Activated naive CD8-positive, alpha-beta T cell treated with anti-CD3 and anti-CD28 coated beads, Interleukin-2, amount 10 ng/mL, durations not matched to agents 7 days and 5 days (primary cell): Measurements from ENCODE around the gene CSHL1. TPM values are rescaled to one million over a fixed set of nuclear protein-coding genes. Genes with fewer than 3 reads are reported as not detected.
"Not testable (repeated sequence)": the region's sequence is repeated elsewhere in the genome, so short reads cannot be mapped to it uniquely, and the experiment has no call there.

Experiments used
- ATAC-seq: fragments of 150-1000 bp; cut with Tn5 transposase; one replicate; pipeline ENCODE4 v1.10.0; 2021; ENCODE audit warnings: low read depth, moderate library complexity
- POLR2A ChIA-PET: fragments of 350-600 bp; sonication (Branson Sonifier 250); formaldehyde crosslinking; loops from one replicate; lab custom pipeline; 2021; ENCODE audit warnings: antibody characterized with exemption; lab: Charles Lee
- DNase-seq: peaks from one replicate; pipeline ENCODE4 v3.0.0; 2021
- H3K27ac Mint-ChIP-seq: one replicate; pipeline ENCODE4 v1.8.0; 2022; ENCODE audit warnings: mild to moderate bottlenecking, mixed read lengths
- H3K27me3 Mint-ChIP-seq: one replicate; pipeline ENCODE4 v1.8.0; 2022; ENCODE audit warnings: mild to moderate bottlenecking, moderate library complexity, mixed read lengths
- H3K36me3 Mint-ChIP-seq: one replicate; pipeline ENCODE4 v1.8.0; 2021; ENCODE audit warnings: mild to moderate bottlenecking, mixed read lengths
- H3K4me1 Mint-ChIP-seq: one replicate; pipeline ENCODE4 v1.8.0; 2021; ENCODE audit warnings: mixed read lengths
- H3K4me3 Mint-ChIP-seq: one replicate; pipeline ENCODE4 v1.8.0; 2022; ENCODE audit warnings: mild to moderate bottlenecking, moderate library complexity, mixed read lengths
- H3K9me3 Mint-ChIP-seq: one replicate; pipeline ENCODE4 v1.8.0; 2021; ENCODE audit warnings: mixed read lengths
- total RNA-seq, 2 experiments: library from RNA; stranded (reverse); gene quantifications; one replicate each; pipeline ENCODE4 v1.2.3, GENCODE V29; 2021

The CSHL1 gene
- total RNA-seq, 2 experiments from 2014 or later: not detected

DNA sequence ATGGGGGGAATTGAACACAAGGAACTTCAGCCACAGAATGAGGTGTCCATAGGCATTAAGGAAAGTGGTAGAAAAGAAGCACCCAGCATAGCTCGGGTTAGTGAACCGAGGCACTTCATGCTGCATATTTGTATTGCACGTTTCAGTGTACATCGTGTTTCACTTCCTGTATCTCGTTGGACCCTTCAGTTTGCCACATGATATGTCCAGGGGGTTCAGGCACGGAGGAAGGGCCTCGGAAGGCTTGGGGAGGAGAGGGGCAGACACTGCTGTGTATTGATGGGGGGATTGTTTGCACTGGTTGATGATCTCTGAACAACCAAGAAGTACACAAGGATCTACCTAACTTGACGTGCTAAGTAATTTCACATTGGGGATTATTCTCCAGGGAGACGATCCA is 11.3 kb upstream of the CSHL1 start:
- POLR2A ChIA-PET, H3K4me3 Mint-ChIP-seq, H3K36me3 Mint-ChIP-seq, H3K27ac Mint-ChIP-seq, ATAC-seq, H3K4me1 Mint-ChIP-seq, DNase-seq, H3K9me3 Mint-ChIP-seq: not testable (repeated sequence)
- H3K27me3 Mint-ChIP-seq: peaks cover 11% of the 10 kb centered on the region

DNA sequence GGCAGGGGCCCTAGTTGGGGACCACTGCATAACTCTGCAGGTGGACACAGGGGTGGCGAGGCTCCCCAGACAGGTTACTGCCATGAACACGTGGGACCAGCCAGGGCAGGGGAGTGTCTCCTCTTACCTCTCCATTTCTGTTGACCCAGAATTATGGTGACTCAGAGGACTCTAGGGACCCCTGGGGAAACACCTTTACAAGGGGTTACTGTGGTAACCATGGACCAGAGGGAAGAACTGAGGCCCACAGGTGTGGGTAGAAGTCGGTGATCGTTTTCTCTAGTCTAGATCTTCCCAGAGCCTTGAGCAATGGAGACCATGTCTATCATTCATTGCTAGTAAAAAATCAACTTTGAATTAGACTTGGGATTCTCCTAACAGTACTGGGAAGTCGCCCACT is 9.7 kb upstream of the CSHL1 start:
- H3K36me3 Mint-ChIP-seq, H3K4me1 Mint-ChIP-seq, POLR2A ChIA-PET, H3K27ac Mint-ChIP-seq, ATAC-seq, H3K9me3 Mint-ChIP-seq, DNase-seq, H3K4me3 Mint-ChIP-seq: not testable (repeated sequence)
- peaks cover 11% of the 10 kb centered on the region for H3K27me3 Mint-ChIP-seq

DNA sequence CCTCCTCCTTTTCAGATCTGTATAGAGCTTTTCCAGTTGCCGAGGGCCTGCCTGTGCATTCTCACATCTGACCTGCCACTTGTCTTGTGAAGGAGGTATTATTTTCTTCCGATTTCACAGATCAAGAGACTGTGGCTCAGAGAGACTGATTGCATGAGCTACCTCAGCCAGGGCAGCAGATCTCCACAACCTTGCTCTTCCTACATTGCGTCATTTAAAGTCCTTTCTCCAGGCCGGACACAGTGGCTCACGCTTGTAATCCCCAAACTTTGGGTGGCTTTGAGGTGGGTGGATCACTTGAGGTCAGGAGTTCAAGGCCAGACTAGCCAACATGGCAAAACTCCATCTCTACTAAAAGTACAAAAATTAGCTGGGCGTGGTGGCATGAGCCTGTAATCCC is 9.0 kb upstream of the CSHL1 start:
- H3K27ac Mint-ChIP-seq, DNase-seq, H3K4me3 Mint-ChIP-seq: not testable (repeated sequence)

DNA sequence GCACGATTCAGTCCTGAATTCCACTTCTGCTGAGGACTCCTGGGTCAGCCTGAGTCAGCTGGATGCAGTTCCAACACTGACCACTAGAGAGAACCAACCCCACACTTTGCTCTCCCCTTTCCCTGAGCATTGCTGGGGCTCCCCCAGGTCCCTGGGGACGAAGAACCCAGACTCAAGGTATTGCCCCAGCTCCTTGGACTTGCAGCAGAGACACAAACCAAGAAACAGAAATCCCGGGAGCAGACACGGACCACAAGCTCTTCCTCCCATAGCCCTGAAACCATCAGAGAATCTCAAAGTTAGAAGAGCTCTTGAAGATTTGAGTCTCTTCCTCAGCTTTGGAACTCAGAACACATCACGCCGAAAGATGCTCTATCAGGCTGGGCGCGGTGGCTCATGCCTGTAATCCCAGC is 8.3 kb upstream of the CSHL1 start:
- ATAC-seq (peak; percentile 91), DNase-seq (peak; percentile 64)
- POLR2A ChIA-PET: interaction anchor here (0.8 to 2.5 kb wide), 4 partner anchors 27 to 214 kb away, joined by 3 to 9 read pairs (median 6); no protein-coding TSS in a partner anchor
- no peak overlapping the region for H3K27ac Mint-ChIP-seq
- no peaks in the 10 kb centered on the region for H3K9me3 Mint-ChIP-seq
- H3K27me3 Mint-ChIP-seq: peaks cover 8% of the 10 kb centered on the region
- peaks cover 5% of the 10 kb centered on the region for H3K4me1 Mint-ChIP-seq
- no peak overlapping the region for H3K4me3 Mint-ChIP-seq
- no peaks in the 10 kb centered on the region for H3K36me3 Mint-ChIP-seq

More for the DNA sequence above, 9.0 kb upstream of the CSHL1 start:
- H3K9me3 Mint-ChIP-seq, ATAC-seq, H3K4me1 Mint-ChIP-seq, H3K36me3 Mint-ChIP-seq: not testable (repeated sequence)
- H3K27me3 Mint-ChIP-seq: peaks cover 11% of the 10 kb centered on the region
- POLR2A ChIA-PET: interaction anchor here (0.8 to 2.5 kb wide), 3 partner anchors 26 to 107 kb away, joined by 3 to 9 read pairs (median 8); no protein-coding TSS in a partner anchor

DNA sequence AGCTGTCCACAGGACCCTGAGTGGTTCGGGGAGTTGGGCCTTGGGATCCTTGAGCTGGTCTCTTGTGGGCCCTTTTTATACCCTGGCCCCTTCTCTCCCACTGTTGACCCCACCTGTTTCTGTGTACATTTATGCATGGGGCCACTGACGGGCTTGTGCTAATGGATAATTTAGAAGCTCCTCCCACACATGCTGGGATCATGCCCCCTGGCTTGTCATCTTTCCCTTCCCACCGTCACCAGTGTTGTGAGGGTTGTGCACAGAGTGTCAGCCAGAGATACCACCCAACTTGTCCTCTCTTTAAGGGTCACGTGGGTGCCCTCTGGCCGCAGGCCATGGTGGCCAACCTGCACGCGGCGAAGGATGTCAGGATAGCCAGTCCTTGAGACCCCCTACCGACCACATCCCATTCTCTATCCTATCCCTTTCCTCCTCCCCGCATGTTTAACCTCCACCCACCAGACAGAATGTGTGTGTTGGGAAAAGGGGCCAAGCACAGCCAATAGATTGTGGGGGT is 7.8 kb upstream of the CSHL1 start, which contains the start of gene GH1:
GH1 (minus strand) TSS at position 51 of the 517 bp plus-strand sequence. CDS start 63 bp downstream, outside the sequence.
- H3K36me3 Mint-ChIP-seq, H3K4me1 Mint-ChIP-seq, DNase-seq, H3K27ac Mint-ChIP-seq, H3K9me3 Mint-ChIP-seq, H3K4me3 Mint-ChIP-seq, H3K27me3 Mint-ChIP-seq, ATAC-seq: not testable (repeated sequence)
- POLR2A ChIA-PET: interaction anchor here (1.0 to 2.5 kb wide), 3 partner anchors 28 to 215 kb away, joined by 3 to 9 read pairs (median 8); no protein-coding TSS in a partner anchor

DNA sequence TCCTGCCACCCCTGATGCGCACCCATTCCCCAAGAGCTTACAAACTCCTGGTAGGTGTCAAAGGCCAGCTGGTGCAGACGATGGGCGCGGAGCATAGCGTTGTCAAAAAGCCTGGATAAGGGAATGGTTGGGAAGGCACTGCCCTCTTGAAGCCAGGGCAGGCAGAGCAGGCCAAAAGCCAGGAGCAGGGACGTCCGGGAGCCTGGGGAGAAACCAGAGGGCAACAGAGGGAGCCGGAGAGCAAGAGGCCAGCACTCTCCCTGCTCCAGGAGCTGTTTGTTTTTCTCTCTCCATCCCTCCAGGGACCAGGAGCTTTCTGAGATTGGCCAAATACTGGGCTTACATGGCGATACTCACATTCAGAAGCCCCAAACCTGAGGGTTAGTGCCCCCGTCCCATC is 7.2 kb upstream of the CSHL1 start:
- peaks cover 8% of the 10 kb centered on the region for H3K27me3 Mint-ChIP-seq
- ATAC-seq (no peak), DNase-seq (no peak)
- H3K36me3 Mint-ChIP-seq: no peaks in the 10 kb centered on the region
- H3K4me1 Mint-ChIP-seq: peaks cover 5% of the 10 kb centered on the region
- no peak overlapping the region for H3K27ac Mint-ChIP-seq
- H3K4me3 Mint-ChIP-seq: no peak overlapping the region
- POLR2A ChIA-PET: interaction anchor here (2.1 to 2.5 kb wide), 2 partner anchors 28 to 72 kb away, joined by 8 to 9 read pairs; no protein-coding TSS in a partner anchor
- no peaks in the 10 kb centered on the region for H3K9me3 Mint-ChIP-seq

DNA sequence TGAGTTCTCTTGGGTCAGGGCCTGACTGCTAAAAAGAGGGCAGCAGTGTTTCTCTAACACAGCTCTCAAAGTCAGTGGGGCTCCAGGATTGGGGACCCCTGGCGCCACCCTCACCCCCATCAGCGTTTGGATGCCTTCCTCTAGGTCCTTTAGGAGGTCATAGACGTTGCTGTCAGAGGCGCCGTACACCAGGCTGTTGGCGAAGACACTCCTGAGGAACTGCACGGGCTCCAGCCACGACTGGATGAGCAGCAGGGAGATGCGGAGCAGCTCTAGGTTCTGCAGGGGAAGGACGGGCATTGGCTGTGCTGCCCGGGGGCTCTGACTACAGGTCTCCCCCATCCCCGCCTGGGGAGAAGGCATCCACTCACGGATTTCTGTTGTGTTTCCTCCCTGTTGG is 6.6 kb upstream of the CSHL1 start:
- Mint-ChIP-seq H3K4me1 (peaks cover 5% of the 10 kb centered on the region), H3K27me3 (peaks cover 13% of the 10 kb centered on the region)
- POLR2A ChIA-PET: interaction anchor here (2.5 kb wide), 1 partner anchor 73 kb away, joined by 8 read pairs; no protein-coding TSS in a partner anchor

DNA sequence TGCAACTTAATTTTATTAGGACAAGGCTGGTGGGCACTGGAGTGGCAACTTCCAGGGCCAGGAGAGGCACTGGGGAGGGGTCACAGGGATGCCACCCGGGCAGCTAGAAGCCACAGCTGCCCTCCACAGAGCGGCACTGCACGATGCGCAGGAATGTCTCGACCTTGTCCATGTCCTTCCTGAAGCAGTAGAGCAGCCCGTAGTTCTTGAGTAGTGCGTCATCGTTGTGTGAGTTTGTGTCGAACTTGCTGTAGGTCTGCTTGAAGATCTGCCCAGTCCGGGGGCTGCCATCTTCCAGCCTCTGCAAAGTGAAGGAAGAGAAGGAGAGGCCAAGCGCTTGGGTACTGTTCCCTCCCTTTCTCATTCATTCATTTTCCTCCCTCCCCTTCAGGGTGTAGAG is 6.1 kb upstream of the CSHL1 start:
- H3K4me3 Mint-ChIP-seq, ATAC-seq, H3K4me1 Mint-ChIP-seq, DNase-seq, H3K9me3 Mint-ChIP-seq, POLR2A ChIA-PET, H3K36me3 Mint-ChIP-seq, H3K27ac Mint-ChIP-seq: not testable (repeated sequence)
- H3K27me3 Mint-ChIP-seq: peaks cover 13% of the 10 kb centered on the region

More for the DNA sequence above, 6.6 kb upstream of the CSHL1 start:
- H3K4me3 Mint-ChIP-seq: no peak overlapping the region
- ATAC-seq: no peak
- no peaks in the 10 kb centered on the region for H3K9me3 Mint-ChIP-seq
- no peaks in the 10 kb centered on the region for H3K36me3 Mint-ChIP-seq
- H3K27ac Mint-ChIP-seq: no peak overlapping the region
- no peak for DNase-seq

DNA sequence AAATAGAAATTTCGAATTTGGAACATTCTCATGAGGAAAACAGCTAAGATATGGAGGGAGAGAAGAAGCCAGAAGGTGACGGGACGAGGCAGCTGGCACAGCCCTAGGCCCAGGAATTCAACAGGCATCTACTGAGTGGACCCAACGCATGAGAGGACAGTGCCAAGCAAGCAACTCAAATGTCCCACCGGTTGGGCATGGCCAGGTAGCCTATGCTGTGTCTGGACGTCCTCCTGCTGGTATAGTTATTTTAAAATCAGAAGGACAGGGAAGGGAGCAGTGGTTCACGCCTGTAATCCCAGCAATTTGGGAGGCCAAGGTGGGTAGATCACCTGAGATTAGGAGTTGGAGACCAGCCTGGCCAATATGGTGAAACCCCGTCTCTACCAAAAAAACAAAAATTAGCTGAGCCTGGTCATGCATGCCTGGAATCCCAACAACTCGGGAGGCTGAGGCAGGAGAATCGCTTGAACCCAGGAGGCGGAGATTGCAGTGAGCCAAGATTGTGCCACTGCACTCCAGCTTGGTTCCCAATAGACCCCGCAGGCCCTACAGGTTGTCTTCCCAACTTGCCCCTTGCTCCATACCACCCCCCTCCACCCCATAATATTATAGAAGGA is 5.6 kb upstream of the CSHL1 start:
- no peak for ATAC-seq
- Mint-ChIP-seq H3K9me3 (no peaks in the 10 kb centered on the region), H3K27ac (no peak overlapping the region), H3K36me3 (no peaks in the 10 kb centered on the region), H3K4me1 (peaks cover 5% of the 10 kb centered on the region), H3K27me3 (peaks cover 13% of the 10 kb centered on the region), H3K4me3 (no peak overlapping the region)
- DNase-seq: no peak
- POLR2A ChIA-PET: no interaction called here

DNA sequence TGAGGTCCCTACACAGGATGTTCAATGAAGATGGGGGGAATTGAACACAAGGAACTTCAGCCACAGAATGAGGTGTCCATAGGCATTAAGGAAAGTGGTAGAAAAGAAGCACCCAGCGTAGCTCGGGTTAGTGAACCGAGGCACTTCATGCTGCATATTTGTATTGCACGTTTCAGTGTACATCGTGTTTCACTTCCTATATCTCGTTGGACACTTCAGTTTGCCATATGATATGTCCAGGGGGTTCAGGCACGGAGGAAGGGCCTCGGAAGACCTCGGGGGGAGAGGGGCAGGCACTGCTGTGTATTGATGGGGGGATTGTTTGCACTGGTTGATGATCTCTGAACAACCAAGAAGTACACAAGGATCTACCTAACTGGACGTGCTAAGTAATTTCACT is 4.7 kb upstream of the CSHL1 start:
- DNase-seq, H3K27ac Mint-ChIP-seq, H3K4me3 Mint-ChIP-seq, ATAC-seq, H3K36me3 Mint-ChIP-seq, H3K4me1 Mint-ChIP-seq, POLR2A ChIA-PET, H3K9me3 Mint-ChIP-seq: not testable (repeated sequence)
- H3K27me3 Mint-ChIP-seq: peaks cover 13% of the 10 kb centered on the region

DNA sequence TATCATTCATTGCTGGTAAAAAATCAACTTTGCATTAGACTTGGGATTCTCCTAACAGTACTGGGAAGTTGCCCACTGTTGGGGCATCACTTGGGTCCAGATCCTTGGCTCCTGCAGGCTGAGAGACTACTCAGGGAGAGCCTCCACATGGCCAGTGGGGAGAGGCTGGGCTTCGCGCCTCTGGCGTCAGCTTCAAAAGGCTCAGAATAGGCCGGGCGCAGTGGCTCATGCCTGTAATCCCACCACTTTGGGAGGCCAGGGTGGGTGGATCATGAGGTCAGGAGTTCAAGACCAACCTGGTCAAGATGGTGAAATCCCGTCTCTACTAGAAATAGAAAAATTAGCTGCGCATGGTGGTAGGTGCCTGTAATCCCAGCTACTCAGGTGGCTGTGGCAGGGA is 3.4 kb upstream of the CSHL1 start:
- Mint-ChIP-seq H3K27me3 (peaks cover 11% of the 10 kb centered on the region), H3K36me3 (no peaks in the 10 kb centered on the region), H3K4me3 (no peak overlapping the region), H3K27ac (no peak overlapping the region), H3K4me1 (peaks cover 5% of the 10 kb centered on the region), H3K9me3 (no peaks in the 10 kb centered on the region)
- no peak for DNase-seq
- no peak for ATAC-seq
- POLR2A ChIA-PET: no interaction called here

DNA sequence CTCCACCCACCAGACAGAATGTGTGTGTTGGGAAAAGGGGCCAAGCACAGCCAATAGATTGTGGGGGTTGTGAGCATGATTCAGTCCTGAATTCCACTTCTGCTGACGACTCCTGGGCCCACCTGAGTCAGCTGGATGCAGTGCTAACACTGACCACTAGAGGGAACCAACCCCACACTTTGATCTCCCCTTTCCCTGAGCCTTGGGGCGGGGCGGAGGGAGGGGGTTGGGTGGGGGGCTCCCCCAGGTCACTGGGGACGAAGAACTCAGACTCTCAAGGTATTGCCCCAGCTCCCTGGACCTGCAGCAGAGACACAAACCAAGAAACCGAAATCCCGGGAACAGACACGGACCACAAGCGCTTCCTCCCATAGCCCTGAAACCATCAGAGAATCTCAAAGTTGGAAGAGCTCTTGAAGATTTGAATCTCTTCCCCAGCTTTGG is 621 bp upstream of the CSHL1 start:
- Mint-ChIP-seq H3K4me3 (no peak overlapping the region), H3K27me3 (peaks cover 7% of the 10 kb centered on the region), H3K9me3 (no peaks in the 10 kb centered on the region), H3K36me3 (no peaks in the 10 kb centered on the region), H3K27ac (no peak overlapping the region), H3K4me1 (no peaks in the 10 kb centered on the region)
- peak; percentile 59 for ATAC-seq
- peak; percentile 59 for DNase-seq
- POLR2A ChIA-PET: interaction anchor here (0.6 to 1.6 kb wide), 2 partner anchors 106 to 222 kb away, joined by 3 to 4 read pairs; no protein-coding TSS in a partner anchor

DNA sequence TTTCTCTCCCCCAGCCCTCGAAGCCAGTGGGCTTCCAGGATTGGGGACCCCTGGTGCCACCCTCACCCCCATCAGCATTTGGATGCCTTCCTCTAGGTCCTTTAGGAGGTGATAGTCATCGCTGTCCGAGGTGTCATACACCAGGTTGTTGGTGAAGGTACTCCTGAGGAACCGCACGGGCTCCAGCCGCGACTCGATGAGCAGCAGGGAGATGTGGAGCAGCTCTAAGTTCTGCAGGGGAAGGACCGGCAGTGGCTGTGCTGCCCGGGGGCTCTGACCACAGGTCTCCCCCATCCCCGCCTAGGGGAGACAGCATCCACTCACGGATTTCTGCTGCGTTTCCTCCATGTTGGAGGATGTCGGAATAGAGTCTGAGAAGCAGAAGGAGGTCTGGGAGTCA is 962 bp downstream of the CSHL1 start:
- H3K9me3 Mint-ChIP-seq: no peaks in the 10 kb centered on the region
- H3K4me3 Mint-ChIP-seq: no peak overlapping the region
- no peak overlapping the region for H3K27ac Mint-ChIP-seq
- ATAC-seq: no peak
- H3K4me1 Mint-ChIP-seq: no peaks in the 10 kb centered on the region
- POLR2A ChIA-PET: no interaction called here
- H3K36me3 Mint-ChIP-seq: no peaks in the 10 kb centered on the region
- peaks cover 10% of the 10 kb centered on the region for H3K27me3 Mint-ChIP-seq
- DNase-seq: no peak

DNA sequence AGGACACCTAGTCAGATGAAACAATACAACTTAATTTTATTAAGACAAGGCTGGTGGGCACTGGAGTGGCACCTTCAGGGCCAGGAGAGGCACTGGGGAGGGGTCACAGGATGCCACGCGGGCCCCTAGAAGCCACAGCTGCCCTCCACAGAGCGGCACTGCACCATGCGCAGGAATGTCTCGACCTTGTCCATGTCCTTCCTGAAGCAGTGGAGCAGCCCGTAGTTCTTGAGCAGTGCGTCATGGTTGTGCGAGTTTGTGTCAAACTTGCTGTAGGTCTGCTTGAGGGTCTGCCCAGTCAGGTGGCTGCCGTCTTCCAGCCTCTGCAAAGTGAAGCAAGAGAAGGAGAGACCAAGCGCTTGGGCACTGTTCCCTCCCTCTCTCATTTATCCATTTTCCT is 1.5 kb downstream of the CSHL1 start:
- H3K9me3 Mint-ChIP-seq, H3K4me3 Mint-ChIP-seq, DNase-seq, H3K27ac Mint-ChIP-seq, ATAC-seq, H3K36me3 Mint-ChIP-seq, POLR2A ChIA-PET, H3K4me1 Mint-ChIP-seq: not testable (repeated sequence)
- H3K27me3 Mint-ChIP-seq: peaks cover 10% of the 10 kb centered on the region
